Anterior cingulate cortex (tissue), 58 donors: ENCODE results near the gene SLC44A2.

Source experiments
- DNase-seq, 58 donors: peaks; one replicate each; lab custom pipeline; 2025; lab: John Stamatoyannopoulos, UW

SLC44A2 gene

GRCh38 chr19:10612499-10613119 lies 12.7 kb upstream of the SLC44A2 start:
- DNase-seq: peak in 54 of 58 donors; percentile 2 to 80 (median 48)

DNA sequence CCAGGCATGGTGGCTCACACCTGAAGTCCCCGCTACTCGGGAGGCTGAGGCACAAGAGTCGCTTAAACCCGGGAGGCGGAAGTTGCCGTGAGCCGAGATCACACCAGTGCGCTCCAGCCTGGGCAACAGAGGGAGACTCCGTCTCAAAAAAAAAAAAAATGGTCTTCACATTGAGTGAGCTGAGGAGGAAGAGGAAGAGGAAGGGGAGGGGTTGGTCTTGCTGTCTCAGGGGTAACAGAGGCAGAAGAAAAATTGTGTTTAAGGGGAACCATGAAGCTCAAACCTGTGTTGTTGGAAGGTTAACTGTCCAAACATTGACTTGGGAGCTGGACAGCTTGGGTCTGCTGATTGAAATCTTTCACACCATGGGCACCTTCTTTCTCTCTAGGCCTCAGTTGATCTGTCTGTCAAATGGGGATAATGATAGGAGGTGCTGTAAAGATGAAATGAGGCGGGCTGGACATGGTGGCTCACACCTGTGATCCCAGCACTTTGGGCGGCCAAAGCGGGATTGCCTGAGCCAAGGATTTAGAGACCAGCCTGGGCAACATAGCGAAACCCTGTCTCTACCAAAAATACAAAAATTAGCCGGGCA lies 9.8 kb upstream of the SLC44A2 start:
- DNase-seq: no peak

- no peak for DNase-seq
Measured at GRCh38 chr19:10617409-10618121, 7.8 kb upstream of the SLC44A2 start.

DNA sequence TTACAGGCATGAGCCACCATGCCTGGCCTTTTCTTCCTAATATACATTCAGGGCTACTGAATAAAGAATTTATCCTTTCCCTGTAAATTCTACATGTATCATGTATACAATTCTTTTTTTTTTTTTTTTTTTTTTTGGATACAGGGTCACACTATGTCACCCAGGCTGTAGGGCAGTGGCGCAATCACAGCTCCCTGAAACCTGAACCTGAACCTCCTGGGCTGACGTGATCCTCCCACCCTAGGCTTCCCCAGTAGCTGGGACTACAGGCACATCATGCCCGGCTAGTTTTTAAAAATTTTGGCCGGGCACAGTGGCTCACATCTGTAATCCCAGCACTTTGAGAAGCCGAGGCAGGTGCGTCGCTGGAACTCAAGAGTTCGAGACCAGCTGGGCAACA lies 6.5 kb upstream of the SLC44A2 start:
- no peak for DNase-seq

GRCh38 chr19:10620786-10621185 lies 4.6 kb upstream of the SLC44A2 start:
- no peak for DNase-seq

DNA sequence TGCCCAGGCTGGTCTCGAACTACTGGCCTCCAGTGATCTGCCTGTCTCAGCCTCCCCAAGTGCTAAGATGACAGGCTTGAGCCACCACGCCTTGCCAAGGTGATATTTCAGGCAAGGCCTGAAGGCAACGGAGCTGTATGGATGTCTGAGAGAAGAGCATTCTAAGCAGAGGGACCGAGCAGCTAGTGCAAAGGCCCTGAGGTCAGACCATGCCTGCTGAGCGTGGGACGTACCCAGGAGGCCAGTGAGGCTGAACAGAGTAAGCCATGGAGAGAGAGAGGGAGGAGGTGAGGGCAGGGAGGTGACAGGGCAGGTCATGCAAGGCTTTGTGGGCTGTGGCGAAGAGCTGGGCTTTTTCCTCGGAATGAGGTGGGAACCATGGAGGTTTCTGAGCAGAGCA lies 3.4 kb upstream of the SLC44A2 start:
- no peak for DNase-seq

DNA sequence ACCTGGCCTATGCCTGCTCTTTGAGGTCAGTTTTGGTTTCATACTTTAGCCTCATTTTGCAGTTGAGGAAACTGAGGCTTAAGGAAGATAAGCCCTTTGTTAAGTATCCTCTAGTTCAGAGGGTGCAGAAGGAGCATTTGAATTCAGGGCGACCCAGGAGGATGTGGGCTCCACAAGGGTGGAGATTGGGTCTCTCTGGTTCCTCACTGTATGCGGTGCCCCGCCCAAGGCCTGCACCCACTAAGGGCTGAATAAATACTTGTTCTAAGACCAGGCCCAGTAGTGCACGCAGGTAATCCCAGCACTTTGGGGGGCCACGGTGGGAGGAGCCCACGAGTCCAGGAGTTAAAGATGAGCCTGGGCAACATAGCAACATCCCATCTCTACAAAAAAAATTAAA lies 768 bp upstream of the SLC44A2 start:
- no peak for DNase-seq

DNA sequence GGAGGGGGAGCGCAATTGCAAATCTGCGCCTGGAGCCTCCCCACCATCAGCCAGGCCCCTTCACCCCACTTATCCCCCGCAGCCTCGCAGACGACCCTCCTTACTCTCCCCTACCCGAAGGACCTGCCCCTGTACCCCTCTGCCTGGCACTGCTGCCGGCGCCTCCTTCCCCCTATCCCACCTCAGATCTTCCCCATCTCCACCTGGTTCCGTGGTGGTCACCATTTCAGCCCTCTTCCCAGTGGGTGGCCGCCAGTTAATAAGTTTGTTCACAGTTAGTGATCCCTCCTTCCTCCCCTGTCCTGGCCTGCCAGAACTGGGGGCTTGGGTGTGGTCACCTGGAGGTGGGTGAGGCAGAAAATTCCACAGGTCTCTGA lies 397 bp downstream of the SLC44A2 start:
- DNase-seq: no peak

DNA sequence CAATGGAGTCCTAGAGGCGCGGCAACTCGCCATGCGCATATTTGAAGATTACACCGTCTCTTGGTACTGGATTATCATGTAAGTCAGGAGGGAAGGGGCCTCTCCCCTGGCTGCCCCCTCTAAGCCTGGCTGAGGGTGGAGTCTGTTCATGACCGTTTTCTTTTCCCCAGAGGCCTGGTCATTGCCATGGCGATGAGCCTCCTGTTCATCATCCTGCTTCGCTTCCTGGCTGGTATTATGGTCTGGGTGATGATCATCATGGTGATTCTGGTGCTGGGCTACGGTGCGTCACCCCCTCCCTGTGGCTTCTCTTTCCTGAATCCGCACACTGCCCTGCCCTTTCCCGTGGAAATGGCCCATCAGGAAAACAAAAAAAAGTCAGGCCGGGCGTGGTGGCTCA lies 6.5 kb downstream of the SLC44A2 start:
- no peak for DNase-seq

- DNase-seq: no peak
Measured at GRCh38 chr19:10634430-10634829, 9.1 kb downstream of the SLC44A2 start.

DNA sequence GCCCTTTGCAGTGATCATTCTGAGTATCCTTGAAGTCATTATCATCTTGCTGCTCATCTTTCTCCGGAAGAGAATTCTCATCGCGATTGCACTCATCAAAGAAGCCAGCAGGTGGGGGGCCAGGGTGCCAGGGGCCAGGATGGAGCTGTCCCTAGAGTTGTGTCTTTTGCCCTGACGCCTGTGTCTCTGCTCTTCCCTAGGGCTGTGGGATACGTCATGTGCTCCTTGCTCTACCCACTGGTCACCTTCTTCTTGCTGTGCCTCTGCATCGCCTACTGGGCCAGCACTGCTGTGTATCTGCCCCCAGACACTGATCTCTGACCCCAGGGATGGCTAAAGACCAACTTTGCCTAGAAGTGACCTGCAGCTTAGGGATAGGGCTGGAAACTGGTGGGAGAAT lies 9.6 kb downstream of the SLC44A2 start:
- no peak for DNase-seq

DNA sequence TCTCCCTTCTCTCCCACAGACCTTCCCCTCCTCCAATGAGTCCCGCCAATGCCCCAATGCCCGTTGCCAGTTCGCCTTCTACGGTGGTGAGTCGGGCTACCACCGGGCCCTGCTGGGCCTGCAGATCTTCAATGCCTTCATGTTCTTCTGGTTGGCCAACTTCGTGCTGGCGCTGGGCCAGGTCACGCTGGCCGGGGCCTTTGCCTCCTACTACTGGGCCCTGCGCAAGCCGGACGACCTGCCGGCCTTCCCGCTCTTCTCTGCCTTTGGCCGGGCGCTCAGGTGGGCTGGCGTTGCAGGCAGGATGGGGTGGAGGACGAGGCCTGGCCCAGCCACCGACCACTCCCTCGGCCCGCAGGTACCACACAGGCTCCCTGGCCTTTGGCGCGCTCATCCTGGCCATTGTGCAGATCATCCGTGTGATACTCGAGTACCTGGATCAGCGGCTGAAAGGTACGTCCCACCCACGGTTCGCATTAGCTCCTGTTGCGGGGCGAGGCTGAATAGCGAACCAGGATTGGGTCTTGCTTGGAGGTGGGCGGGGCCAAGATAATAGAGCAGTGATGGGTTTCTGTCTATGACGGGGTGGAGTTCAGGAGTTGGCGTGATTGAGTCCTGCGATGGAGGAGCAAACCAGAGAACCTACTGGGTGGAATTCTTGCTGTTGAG lies 11.1 kb downstream of the SLC44A2 start:
- DNase-seq: peak in 4 of 58 donors; percentile 0 to 18 (median 7)

- no peak for DNase-seq
Measured at GRCh38 chr19:10637894-10638293, 12.5 kb downstream of the SLC44A2 start.

- DNase-seq: no peak
Measured at GRCh38 chr19:10639836-10640235, 14.5 kb downstream of the SLC44A2 start.

- no peak for DNase-seq
Measured at GRCh38 chr19:10640361-10640760, 15.0 kb downstream of the SLC44A2 start.

- DNase-seq: no peak
Measured at GRCh38 chr19:10641248-10641647, 15.9 kb downstream of the SLC44A2 start.

GRCh38 chr19:10642473-10643171 lies 17.3 kb downstream of the SLC44A2 start:
- peak in 12 of 58 donors; percentile 2 to 41 (median 18) for DNase-seq

DNA sequence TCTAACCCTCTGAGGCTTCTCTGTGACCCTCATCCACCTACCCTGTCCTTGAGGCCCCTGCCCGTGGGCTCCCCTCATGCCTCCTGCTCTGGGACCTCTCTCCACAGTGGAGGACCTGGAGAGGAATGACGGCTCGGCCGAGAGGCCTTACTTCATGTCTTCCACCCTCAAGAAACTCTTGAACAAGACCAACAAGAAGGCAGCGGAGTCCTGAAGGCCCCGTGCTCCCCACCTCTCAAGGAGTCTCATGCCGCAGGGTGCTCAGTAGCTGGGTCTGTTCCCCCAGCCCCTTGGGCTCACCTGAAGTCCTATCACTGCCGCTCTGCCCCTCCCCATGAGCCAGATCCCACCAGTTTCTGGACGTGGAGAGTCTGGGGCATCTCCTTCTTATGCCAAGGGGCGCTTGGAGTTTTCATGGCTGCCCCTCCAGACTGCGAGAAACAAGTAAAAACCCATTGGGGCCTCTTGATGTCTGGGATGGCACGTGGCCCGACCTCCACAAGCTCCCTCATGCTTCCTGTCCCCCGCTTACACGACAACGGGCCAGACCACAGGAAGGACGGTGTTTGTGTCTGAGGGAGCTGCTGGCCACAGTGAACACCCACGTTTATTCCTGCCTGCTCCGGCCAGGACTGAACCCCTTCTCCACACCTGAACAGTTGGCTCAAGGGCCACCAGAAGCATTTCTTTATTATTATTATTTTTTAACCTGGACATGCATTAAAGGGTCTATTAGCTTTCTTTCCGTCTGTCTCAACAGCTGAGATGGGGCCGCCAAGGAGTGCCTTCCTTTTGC lies 18.0 kb downstream of the SLC44A2 start:
- DNase-seq: no peak

DNA sequence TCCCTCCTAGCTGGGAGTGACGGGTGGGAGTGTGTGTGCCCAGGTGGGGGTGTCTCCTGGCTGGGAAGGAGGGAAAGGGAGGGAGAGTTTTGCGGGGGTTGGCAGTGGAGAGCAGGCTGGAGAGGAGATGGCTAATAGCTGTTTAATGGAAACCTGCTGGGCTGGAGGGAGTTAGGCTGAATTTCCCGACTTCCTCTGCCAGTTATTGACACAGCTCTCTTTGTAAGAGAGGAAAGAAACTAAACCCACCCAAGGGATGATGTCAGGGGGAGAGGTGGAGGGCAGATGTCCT lies 18.6 kb downstream of the SLC44A2 start:
- DNase-seq: peak in 5 of 58 donors; percentile 8 to 44 (median 36)
